K562 (cell line): Measurements from ENCODE around the gene BPIFB6. TPM values are rescaled to one million over a fixed set of nuclear protein-coding genes. Genes with fewer than 3 reads are reported as not detected.
A peak's percentile ranks its signal among the peaks of the same experiment; 100 is the strongest.

Experiments
- ATAC-seq: fragments of 200-7000 bp; cut with Tn5 transposase; 3 replicates; pipeline ENCODE4 v1.9.1; 2020; ENCODE audit warnings: moderate library complexity
- BruUV-seq: library from RNA; stranded (reverse); fragments of 400-500 nt; replicated peaks from 2 replicates; lab custom pipeline; 2021; lab: Mats Ljungman, UMichigan
- CTCF ChIA-PET: fragments of 300-600 bp; formaldehyde crosslinking; extraction: SDS; loops from one replicate; lab custom pipeline; 2021; ENCODE audit warnings: low intra/inter-chr PET ratio; lab: Yijun Ruan, JAX
- POLR2A ChIA-PET: fragments of 300-600, 350-650 bp; sonication (Branson Sonifier 250); formaldehyde crosslinking; extraction: SDS; loops from one replicate; lab custom pipeline; 2021; ENCODE audit warnings: antibody characterized with exemption, inconsistent platforms; lab: Yijun Ruan, JAX
- DNase-seq, 4 experiments: peaks; one replicate each; pipeline versions ENCODE4 v3.0.0 to v3.0.0-alpha.2; 2011 to 2018; ENCODE audit warnings: low spot score in 3 of 4, mixed read lengths in 3 of 4; ENCODE audit errors: extremely low read depth in 1 of 4
- FAIRE-seq: peaks from 2 replicates; lab custom pipeline; 2011; peaks lifted over from hg19 to GRCh38; lab: Jason Lieb, UNC
- H2AFZ ChIP-seq: 2 replicates; pipeline ENCODE4 v1.6.0; 2011; ENCODE audit warnings: low read depth, low read length, control low read depth, inconsistent platforms
- H3K27ac ChIP-seq: fragments of 200-600 bp; 3 replicates; pipeline ENCODE4 v1.8.0; 2011; ENCODE audit warnings: low read depth, mild to moderate bottlenecking, control low read depth, inconsistent platforms, low read length, moderate library complexity, mixed read lengths; ENCODE audit errors: extremely low read depth
- H3K27me3 ChIP-seq, 2 experiments: fragments of 300-600 bp in 1 of 2; 2 replicates in 1 of 2; 3 replicates in 1 of 2; pipeline versions ENCODE4 v1.6.0 to v1.8.0; 2011; ENCODE audit warnings: inconsistent platforms in 2 of 2, low read length in 2 of 2, mild to moderate bottlenecking in 1 of 2, mixed read lengths in 1 of 2, moderate library complexity in 1 of 2; ENCODE audit not compliant: control insufficient read depth in 2 of 2, insufficient read depth in 2 of 2
- H3K36me3 ChIP-seq: fragments of 300-600 bp; 3 replicates; pipeline ENCODE4 v1.8.0; 2011; ENCODE audit warnings: mild to moderate bottlenecking, low read length, inconsistent platforms; ENCODE audit not compliant: control insufficient read depth, insufficient read depth
- H3K4me1 ChIP-seq, 2 experiments: fragments of 200-600 bp in 1 of 2; replicated peaks in 1 of 2; 2 replicates in 1 of 2; 3 replicates in 1 of 2; pipeline versions ENCODE4 v1.5.1 to v1.8.0; 2011; ENCODE audit warnings: inconsistent platforms in 2 of 2, low read length in 2 of 2, mild to moderate bottlenecking in 1 of 2, mixed read lengths in 1 of 2, moderate library complexity in 1 of 2; ENCODE audit not compliant: control insufficient read depth in 2 of 2, insufficient read depth in 2 of 2
- H3K4me2 ChIP-seq: 2 replicates; pipeline ENCODE4 v1.6.1; 2011; ENCODE audit warnings: low read length, control low read depth, inconsistent platforms, mixed read lengths; ENCODE audit not compliant: insufficient read depth
- H3K4me3 ChIP-seq: fragments of 200-600 bp; sonication (generic), shearing (Covaris generic); 2 replicates; pipeline ENCODE4 v1.5.1; 2016; ENCODE audit warnings: control low read depth, inconsistent platforms
- H3K79me2 ChIP-seq: fragments of 200-600 bp; 3 replicates; pipeline ENCODE4 v1.8.0; 2011; ENCODE audit warnings: low read length, inconsistent platforms; ENCODE audit not compliant: control insufficient read depth, insufficient read depth
- H3K9ac ChIP-seq, 2 experiments: 2 replicates each; pipeline versions ENCODE4 v1.6.0 to v1.6.1; 2011; ENCODE audit warnings: low read depth in 2 of 2, low read length in 2 of 2, control low read depth in 1 of 2, inconsistent platforms in 1 of 2, mild to moderate bottlenecking in 1 of 2, mixed read lengths in 1 of 2; ENCODE audit not compliant: insufficient read depth in 1 of 2
- H3K9me1 ChIP-seq: one replicate; pipeline ENCODE4 v1.6.0; 2011; ENCODE audit warnings: inconsistent platforms, mild to moderate bottlenecking, low read length, moderate library complexity; ENCODE audit not compliant: control insufficient read depth, insufficient read depth
- H3K9me3 ChIP-seq: replicated peaks from 2 replicates; pipeline ENCODE4 v1.5.1; 2011; ENCODE audit warnings: low read depth, low read length, inconsistent platforms; ENCODE audit not compliant: control insufficient read depth, insufficient read depth
- H4K20me1 ChIP-seq: replicated peaks from 2 replicates; pipeline ENCODE4 v1.6.1; 2011; ENCODE audit warnings: low read length, inconsistent platforms, mixed read lengths; ENCODE audit not compliant: control insufficient read depth, insufficient read depth
- DIDO1 ChIP-seq: fragments of 450-650 bp; IDR thresholded peaks from 2 replicates; pipeline ENCODE4 v1.6.1; 2016; ENCODE audit warnings: low read depth, missing biosample characterization, missing genetic modification characterization
- FOSL1 ChIP-seq: fragments of 200-800 bp; sonication (Bioruptor generic); conservative IDR thresholded peaks from 2 replicates; pipeline ENCODE4 v1.6.1; 2016; ENCODE audit warnings: missing genetic modification characterization, missing compliant biosample characterization
- HCFC1 ChIP-seq: IDR thresholded peaks from 2 replicates; pipeline ENCODE4 v1.6.1; 2012; ENCODE audit warnings: low read depth, low read length, improper control_type of control experiment
- POLR2H ChIP-seq: IDR thresholded peaks from 2 replicates; pipeline ENCODE4 v1.6.1; 2016; ENCODE audit warnings: missing genetic modification characterization, low read depth, mild to moderate bottlenecking, control low read depth, missing compliant biosample characterization, moderate library complexity
- RBM17 ChIP-seq: fragments of 200-400 bp; formaldehyde crosslinking; IDR thresholded peaks from 2 replicates; pipeline ENCODE4 v1.6.1; 2017; ENCODE audit warnings: low read depth, mild to moderate bottlenecking, low read length, borderline replicate concordance
- SMARCA5 ChIP-seq: fragments of 450-650 bp; IDR thresholded peaks from 2 replicates; pipeline ENCODE4 v1.6.1; 2016
- TBP ChIP-seq: optimal IDR thresholded peaks from 2 replicates; pipeline ENCODE3; 2011; ENCODE audit warnings: low read depth, low read length, improper control_type of control experiment
- TCF3 ChIP-seq: sonication (generic); formaldehyde crosslinking; IDR thresholded peaks from 2 replicates; pipeline ENCODE4 v1.4.0; 2020; ENCODE audit warnings: mild to moderate bottlenecking, missing genetic modification reagents
- ZC3H4 ChIP-seq: sonication (generic); formaldehyde crosslinking; IDR thresholded peaks from 2 replicates; pipeline ENCODE4 v1.9.0; 2021; ENCODE audit warnings: missing genetic modification reagents, borderline replicate concordance
- ZFP36 ChIP-seq: fragments of 150-350 bp; IDR thresholded peaks from 2 replicates; pipeline ENCODE4 v1.6.1; 2018; ENCODE audit warnings: low read length, low read depth; ENCODE audit not compliant: partially characterized antibody
- ZNF165 ChIP-seq: fragments of 250-450 bp; sonication (Bioruptor Pico); IDR thresholded peaks from 2 replicates; pipeline ENCODE4 v1.4.0; 2020; ENCODE audit warnings: borderline replicate concordance
- ZNF3 ChIP-seq: fragments of 250-450 bp; sonication (Bioruptor Pico); IDR thresholded peaks from 2 replicates; pipeline ENCODE4 v1.5.0; 2021; ENCODE audit warnings: mild to moderate bottlenecking, moderate library complexity
- ZNF436 ChIP-seq: fragments of 250-450, 450-650 bp; sonication (Bioruptor Pico); formaldehyde crosslinking; IDR thresholded peaks from 2 replicates; pipeline ENCODE4 v1.7.0; 2020; ENCODE audit warnings: mild to moderate bottlenecking
- WGBS: fragments of 100-300 bp; shearing (Covaris generic); methylation state at CpG from one replicate; pipeline ENCODE4 v1.1.6; 2016; ENCODE audit warnings: low coverage, mixed read lengths; ENCODE audit not compliant: insufficient coverage; ENCODE audit errors: missing lambda C conversion rate; 5-methylcytosine and 5-hydroxymethylcytosine counted together
- in situ Hi-C: fragments of 300-500 bp; cut with MboI; formaldehyde crosslinking; loops from 4 replicates; pipeline ENCODE4 v1.15.0; 2018; ENCODE audit warnings: inconsistent platforms, mixed read lengths
- intact Hi-C: fragments of 100-400 bp; cut with micrococcal nuclease; formaldehyde crosslinking; loops from 2 replicates; pipeline ENCODE4 v1.14.2; 2022
- polyA plus RNA-seq, 8 experiments: library from polyadenylated mRNA; depleted of rRNA in 4 of 8; stranded (reverse) in 5 of 8; unstranded in 3 of 8; fragments of >200 nt; fragmentation: Nextera tagmentation in 2 of 8; fragmentation: Illumina TruSeq in 1 of 8; extraction: Ambion mirVana in 2 of 8; extraction: Trizol in 1 of 8; gene quantifications; 2 replicates each; pipeline versions ENCODE4 v1.2.1 to v1.2.3, GENCODE V29; 2011 to 2014; ENCODE audit warnings: inconsistent platforms in 1 of 8, missing spikeins in 1 of 8
- total RNA-seq, 7 experiments: library from RNA; depleted of rRNA in 6 of 7; stranded (reverse); fragments of >200 nt in 6 of 7; fragmentation: Illumina TruSeq in 2 of 7; extraction: Trizol in 2 of 7; gene quantifications; 2 replicates each; pipeline versions ENCODE4 v1.2.1 to v1.2.3, GENCODE V29; 2011 to 2021; ENCODE audit warnings: low replicate concordance in 1 of 7
- TF ChIP-seq, protein P1 (sequence below): fragments of 450-650 bp; IDR thresholded peaks from 2 replicates; pipeline ENCODE4 v1.6.1; 2016
- TF ChIP-seq, protein P2 (sequence below): sonication (generic); formaldehyde crosslinking; IDR thresholded peaks from 2 replicates; pipeline ENCODE4 v1.8.0; 2022; ENCODE audit warnings: missing genetic modification reagents, mild to moderate bottlenecking, borderline replicate concordance
- TF ChIP-seq, protein P3 (sequence below): sonication (generic); formaldehyde crosslinking; IDR thresholded peaks from 2 replicates; pipeline ENCODE4 v1.8.0; 2023; ENCODE audit warnings: mild to moderate bottlenecking, missing genetic modification reagents

The BPIFB6 gene
- total and polyA plus RNA-seq, 9 of the 15 experiments (the other 6 are each of a cell fraction or from before 2014, with no cell fraction given) = not detected

GRCh38 chr20:33086052-33086722, 54.7 kb downstream of the BPIFB6 start:
- H3K9ac ChIP-seq = no peak overlapping the region
- BruUV-seq = no TSS peak
- CTCF ChIA-PET = no interaction called here
- intact Hi-C loops = no loop called here
- H3K79me2 ChIP-seq = no peaks in the 10 kb centered on the region
- H3K9me3 ChIP-seq = no peaks in the 10 kb centered on the region
- in situ Hi-C loops = no loop called here
- H3K36me3 ChIP-seq = no peaks in the 10 kb centered on the region
- POLR2A ChIA-PET = interaction anchor here (1.1 kb wide), 1 partner anchor 11 kb away, joined by 3 read pairs; no protein-coding TSS in a partner anchor
- no peak for FAIRE-seq
- peaks cover 0 to 5% of the 10 kb centered on the region in 2 experiments; a peak in 1 of 5 replicates for H3K4me1 ChIP-seq
- H2AFZ ChIP-seq = no peak overlapping the region
- peaks cover 7% of the 10 kb centered on the region; the same call in 1 of the 2 replicates for H4K20me1 ChIP-seq
- H3K27me3 ChIP-seq = peaks cover 14 to 54% of the 10 kb centered on the region in 2 experiments; a peak in 4 of 5 replicates
- ATAC-seq = no peak
- no peak overlapping the region for H3K27ac ChIP-seq
- 1% methylated on average over 14 of the region's 14 CpGs for WGBS
- no peak overlapping the region for H3K4me2 ChIP-seq
- DNase-seq = no peak
- H3K4me3 ChIP-seq = no peak overlapping the region
- no peaks in the 10 kb centered on the region for H3K9me1 ChIP-seq
- TF ChIP-seq DIDO1 (tag) (no peak), FOSL1 (tag) (no peak), HCFC1 (no peak), ZNF165 (CRISPR knock-in tag) (no peak), POLR2H (tag) (no peak), TBP (no peak), ZNF436 (CRISPR knock-in tag) (no peak), ZFP36 (peak; percentile 64), ZNF3 (CRISPR knock-in tag) (no peak), ZC3H4 (CRISPR knock-in tag) (no peak), TCF3 (CRISPR knock-in tag) (no peak), SMARCA5 (0 out of 2 replicates have a peak, but pooled peaks have one; percentile 30), RBM17 (no peak)
- TF ChIP-seq, protein P1, sequence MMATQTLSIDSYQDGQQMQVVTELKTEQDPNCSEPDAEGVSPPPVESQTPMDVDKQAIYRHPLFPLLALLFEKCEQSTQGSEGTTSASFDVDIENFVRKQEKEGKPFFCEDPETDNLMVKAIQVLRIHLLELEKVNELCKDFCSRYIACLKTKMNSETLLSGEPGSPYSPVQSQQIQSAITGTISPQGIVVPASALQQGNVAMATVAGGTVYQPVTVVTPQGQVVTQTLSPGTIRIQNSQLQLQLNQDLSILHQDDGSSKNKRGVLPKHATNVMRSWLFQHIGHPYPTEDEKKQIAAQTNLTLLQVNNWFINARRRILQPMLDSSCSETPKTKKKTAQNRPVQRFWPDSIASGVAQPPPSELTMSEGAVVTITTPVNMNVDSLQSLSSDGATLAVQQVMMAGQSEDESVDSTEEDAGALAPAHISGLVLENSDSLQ = no peak
- TF ChIP-seq, protein P2, sequence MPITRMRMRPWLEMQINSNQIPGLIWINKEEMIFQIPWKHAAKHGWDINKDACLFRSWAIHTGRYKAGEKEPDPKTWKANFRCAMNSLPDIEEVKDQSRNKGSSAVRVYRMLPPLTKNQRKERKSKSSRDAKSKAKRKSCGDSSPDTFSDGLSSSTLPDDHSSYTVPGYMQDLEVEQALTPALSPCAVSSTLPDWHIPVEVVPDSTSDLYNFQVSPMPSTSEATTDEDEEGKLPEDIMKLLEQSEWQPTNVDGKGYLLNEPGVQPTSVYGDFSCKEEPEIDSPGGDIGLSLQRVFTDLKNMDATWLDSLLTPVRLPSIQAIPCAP (CRISPR knock-in tag) = no peak
- TF ChIP-seq, protein P3, sequence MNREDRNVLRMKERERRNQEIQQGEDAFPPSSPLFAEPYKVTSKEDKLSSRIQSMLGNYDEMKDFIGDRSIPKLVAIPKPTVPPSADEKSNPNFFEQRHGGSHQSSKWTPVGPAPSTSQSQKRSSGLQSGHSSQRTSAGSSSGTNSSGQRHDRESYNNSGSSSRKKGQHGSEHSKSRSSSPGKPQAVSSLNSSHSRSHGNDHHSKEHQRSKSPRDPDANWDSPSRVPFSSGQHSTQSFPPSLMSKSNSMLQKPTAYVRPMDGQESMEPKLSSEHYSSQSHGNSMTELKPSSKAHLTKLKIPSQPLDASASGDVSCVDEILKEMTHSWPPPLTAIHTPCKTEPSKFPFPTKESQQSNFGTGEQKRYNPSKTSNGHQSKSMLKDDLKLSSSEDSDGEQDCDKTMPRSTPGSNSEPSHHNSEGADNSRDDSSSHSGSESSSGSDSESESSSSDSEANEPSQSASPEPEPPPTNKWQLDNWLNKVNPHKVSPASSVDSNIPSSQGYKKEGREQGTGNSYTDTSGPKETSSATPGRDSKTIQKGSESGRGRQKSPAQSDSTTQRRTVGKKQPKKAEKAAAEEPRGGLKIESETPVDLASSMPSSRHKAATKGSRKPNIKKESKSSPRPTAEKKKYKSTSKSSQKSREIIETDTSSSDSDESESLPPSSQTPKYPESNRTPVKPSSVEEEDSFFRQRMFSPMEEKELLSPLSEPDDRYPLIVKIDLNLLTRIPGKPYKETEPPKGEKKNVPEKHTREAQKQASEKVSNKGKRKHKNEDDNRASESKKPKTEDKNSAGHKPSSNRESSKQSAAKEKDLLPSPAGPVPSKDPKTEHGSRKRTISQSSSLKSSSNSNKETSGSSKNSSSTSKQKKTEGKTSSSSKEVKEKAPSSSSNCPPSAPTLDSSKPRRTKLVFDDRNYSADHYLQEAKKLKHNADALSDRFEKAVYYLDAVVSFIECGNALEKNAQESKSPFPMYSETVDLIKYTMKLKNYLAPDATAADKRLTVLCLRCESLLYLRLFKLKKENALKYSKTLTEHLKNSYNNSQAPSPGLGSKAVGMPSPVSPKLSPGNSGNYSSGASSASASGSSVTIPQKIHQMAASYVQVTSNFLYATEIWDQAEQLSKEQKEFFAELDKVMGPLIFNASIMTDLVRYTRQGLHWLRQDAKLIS = no peak
